ENCODE results near the gene CCDC187.

CCDC187 gene

GRCh38 chr9:136203408-136204144 lies 100.3 kb downstream of the CCDC187 start:
- no peak for DNase-seq

DNA sequence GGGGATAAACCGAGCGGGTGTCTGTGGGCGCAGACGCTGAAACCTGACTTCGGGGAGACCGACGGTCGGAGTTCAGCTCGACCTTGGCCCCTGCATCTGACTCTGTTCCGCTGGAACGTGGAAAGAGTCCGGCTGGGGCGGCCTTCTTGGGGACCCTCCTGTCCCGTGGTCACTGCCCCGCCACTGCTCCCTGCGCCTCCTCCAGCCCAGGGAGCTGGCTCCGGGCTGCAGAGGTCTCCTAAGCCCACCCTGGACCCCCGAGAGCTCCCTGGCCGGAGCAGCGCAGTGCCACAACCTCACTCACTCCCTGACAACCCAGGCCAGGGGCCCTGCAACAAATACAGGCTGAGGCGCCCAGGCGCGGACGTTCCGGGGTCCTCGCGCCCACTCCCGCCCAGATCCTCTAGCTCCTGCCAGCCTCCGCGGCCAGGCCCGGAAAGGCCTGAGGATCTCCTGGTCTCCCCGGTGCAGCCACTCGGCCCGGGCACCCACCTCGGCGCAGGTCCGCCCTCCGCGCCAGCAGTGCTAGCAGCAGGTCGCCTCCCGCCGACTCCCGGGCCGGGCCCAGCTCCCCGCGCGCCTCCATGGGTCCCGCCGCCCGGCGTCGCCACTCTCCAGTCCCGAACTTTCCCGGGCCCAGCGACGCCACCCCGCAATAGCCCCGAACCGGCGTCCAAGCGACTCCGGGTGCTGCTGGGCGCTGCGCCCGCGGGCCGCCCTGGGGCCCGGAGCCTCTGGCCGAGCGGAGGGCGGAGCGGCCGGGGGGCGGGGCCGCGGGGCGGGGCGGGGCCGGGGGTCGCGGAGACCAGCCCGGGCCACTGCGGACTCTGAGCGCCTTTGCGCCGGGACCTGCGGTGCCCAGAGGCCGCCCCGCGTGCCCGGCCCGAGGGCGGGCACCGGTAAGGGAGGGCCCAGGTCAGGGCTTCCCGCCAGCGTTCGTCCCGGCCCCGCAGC lies 101.2 kb downstream of the CCDC187 start:
- DNase-seq: no peak

DNA sequence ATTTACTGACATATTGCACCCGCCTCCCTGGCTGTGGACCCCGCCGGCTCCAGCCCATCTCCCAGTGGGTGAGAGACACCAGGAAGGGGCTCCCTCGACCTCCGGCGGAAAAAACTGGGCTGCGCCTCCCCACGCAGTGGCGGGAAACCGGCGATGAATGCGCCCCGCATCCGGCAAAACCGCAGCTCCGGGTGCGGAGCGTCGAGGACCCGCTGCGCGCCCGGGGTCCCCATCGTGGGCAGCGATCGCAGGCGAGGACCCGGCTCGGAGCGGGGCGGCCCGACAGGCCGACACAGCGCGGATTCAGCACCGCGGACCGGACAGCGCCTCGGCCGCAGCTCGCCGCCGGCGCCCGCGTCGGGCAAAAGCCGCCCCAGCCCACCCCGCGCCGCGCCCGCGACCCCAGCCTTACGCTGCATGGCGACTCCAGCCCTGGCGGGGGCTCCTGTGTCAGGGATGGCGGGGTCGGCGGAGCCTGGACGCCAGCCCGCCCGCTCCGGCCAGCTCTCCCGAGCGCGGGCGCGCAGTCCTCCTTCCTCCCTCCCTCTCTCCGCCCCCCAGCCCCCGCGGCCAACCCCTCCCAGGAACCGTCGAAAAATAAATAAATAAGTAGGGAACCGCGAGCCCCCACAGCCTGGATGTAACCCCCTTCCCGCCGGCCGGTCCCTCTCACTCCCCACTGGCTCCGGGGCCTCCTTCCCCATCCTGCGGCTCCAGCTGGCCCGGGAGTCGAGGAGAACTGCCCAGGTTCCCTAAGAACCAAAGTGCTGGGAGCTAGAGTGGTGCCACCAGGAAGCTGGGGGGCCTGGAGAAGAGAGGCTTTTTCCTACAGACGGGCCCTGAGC lies 102.1 kb downstream of the CCDC187 start:
- DNase-seq: no peak

- no peak for DNase-seq
These were observed 102.7 kb downstream of the CCDC187 start for GRCh38 chr9:136201174-136201573.

- no peak for DNase-seq
These were observed 103.5 kb downstream of the CCDC187 start for GRCh38 chr9:136200424-136200823.
